GM12801 (cell line): ENCODE results near the gene ZNF556.

ENCODE experiments used
- TF ChIP-seq, protein P1 (sequence below): IDR thresholded peaks from one replicate; pipeline ENCODE4 v1.5.1; 2011; ENCODE audit warnings: control low read depth; ENCODE audit not compliant: insufficient read length; ENCODE audit errors: extremely low read depth

ZNF556 gene

GRCh38 chr19:2927032-2927430 lies 59.9 kb downstream of the ZNF556 start:
- TF ChIP-seq, protein P1, sequence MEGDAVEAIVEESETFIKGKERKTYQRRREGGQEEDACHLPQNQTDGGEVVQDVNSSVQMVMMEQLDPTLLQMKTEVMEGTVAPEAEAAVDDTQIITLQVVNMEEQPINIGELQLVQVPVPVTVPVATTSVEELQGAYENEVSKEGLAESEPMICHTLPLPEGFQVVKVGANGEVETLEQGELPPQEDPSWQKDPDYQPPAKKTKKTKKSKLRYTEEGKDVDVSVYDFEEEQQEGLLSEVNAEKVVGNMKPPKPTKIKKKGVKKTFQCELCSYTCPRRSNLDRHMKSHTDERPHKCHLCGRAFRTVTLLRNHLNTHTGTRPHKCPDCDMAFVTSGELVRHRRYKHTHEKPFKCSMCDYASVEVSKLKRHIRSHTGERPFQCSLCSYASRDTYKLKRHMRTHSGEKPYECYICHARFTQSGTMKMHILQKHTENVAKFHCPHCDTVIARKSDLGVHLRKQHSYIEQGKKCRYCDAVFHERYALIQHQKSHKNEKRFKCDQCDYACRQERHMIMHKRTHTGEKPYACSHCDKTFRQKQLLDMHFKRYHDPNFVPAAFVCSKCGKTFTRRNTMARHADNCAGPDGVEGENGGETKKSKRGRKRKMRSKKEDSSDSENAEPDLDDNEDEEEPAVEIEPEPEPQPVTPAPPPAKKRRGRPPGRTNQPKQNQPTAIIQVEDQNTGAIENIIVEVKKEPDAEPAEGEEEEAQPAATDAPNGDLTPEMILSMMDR: no peak
